HG02884 (cell line): ENCODE results near the gene RIC8B.

Experiments
- ATAC-seq: cut with Tn5 transposase; IDR thresholded peaks from one replicate; pipeline ENCODE4 v1.9.1; 2021; ENCODE audit warnings: mild to moderate bottlenecking, moderate library complexity; ENCODE audit not compliant: unreplicated experiment

The RIC8B gene

DNA sequence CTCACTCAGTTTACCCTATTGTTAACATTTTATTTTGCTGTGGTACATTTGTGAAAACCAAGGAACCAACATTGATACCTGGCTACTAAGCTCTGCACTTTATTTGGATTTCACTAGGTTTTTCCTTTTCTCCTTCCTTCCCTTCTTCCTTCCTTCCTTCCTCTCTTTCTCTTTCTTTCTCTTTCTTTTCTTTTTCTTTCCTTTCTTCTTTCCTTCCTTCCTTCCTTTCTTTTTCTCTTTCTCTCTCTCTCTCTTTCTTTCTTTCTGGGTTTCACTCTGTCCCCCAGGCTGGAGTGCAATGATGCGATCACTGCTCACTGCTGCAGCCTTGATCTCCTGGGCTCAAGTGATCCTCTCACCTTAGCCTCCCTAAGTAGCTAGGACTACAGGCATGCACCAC lies 152.2 kb downstream of the RIC8B start:
- no peak for ATAC-seq

DNA sequence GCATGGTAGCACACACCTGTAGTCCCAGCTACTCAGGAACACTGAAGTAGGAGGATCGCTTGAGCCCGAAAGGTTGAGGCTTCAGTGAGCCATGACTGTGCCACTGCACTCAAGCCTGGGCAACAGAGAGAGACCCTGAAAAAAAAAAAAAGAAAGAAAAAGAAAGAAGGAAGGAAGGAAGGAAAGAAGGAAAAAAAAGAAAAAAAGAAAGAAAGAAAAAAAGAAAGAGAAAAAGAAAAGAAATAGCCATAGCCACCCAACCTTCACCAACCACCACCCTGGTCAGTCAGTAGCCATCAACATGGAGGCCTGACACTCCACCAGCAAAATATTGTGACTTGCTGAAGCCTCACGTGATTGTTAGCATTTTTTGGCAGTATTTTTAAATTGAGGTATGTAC lies 159.8 kb downstream of the RIC8B start:
- no peak for ATAC-seq
